SHP77 treated with DMSO at 0.1 percent for 48 hours (cell line): Measurements from ENCODE around the gene TLX2.

Experiments
- DNase-seq: peaks from one replicate; lab custom pipeline; 2025; lab: John Stamatoyannopoulos, UW

TLX2 gene

GRCh38 chr2:74496997-74497776 lies 17.1 kb upstream of the TLX2 start:
- no peak for DNase-seq

- no peak for DNase-seq
Measured at GRCh38 chr2:74497777-74498499, 16.3 kb upstream of the TLX2 start.

GRCh38 chr2:74498500-74499266 lies 15.6 kb upstream of the TLX2 start:
- DNase-seq, result no peak

GRCh38 chr2:74499267-74499939 lies 14.8 kb upstream of the TLX2 start, which contains the start of gene LBX2:
LBX2 (minus strand) TSS chr2:74499603; CDS start chr2:74499537, 66 bp downstream.
- DNase-seq, result no peak

GRCh38 chr2:74499940-74500577 lies 14.2 kb upstream of the TLX2 start:
- no peak for DNase-seq

GRCh38 chr2:74500578-74500946 lies 13.7 kb upstream of the TLX2 start:
- no peak for DNase-seq

GRCh38 chr2:74501335-74502071 lies 12.7 kb upstream of the TLX2 start:
- DNase-seq, result no peak

GRCh38 chr2:74502147-74502719 lies 12.0 kb upstream of the TLX2 start:
- DNase-seq, result no peak

GRCh38 chr2:74502720-74503505 lies 11.3 kb upstream of the TLX2 start:
- DNase-seq, result no peak

- DNase-seq, result no peak
Measured at GRCh38 chr2:74503506-74504475, 10.5 kb upstream of the TLX2 start.

- no peak for DNase-seq
Measured at GRCh38 chr2:74504591-74504990, 9.7 kb upstream of the TLX2 start.

- no peak for DNase-seq
Measured at GRCh38 chr2:74505448-74506246, 8.6 kb upstream of the TLX2 start.

GRCh38 chr2:74507145-74507925 lies 6.9 kb upstream of the TLX2 start, which contains the start of gene PCGF1:
PCGF1 (minus strand) TSS chr2:74507695; CDS start chr2:74507668, 27 bp downstream.
- peak; percentile 96 for DNase-seq

GRCh38 chr2:74507926-74508520 lies 6.2 kb upstream of the TLX2 start:
- no peak for DNase-seq

- no peak for DNase-seq
Measured at GRCh38 chr2:74510272-74510671, 4.0 kb upstream of the TLX2 start.
